GM18909 (cell line): ENCODE measurements around the gene CRTC2.
"Not testable (repeated sequence)": the region's sequence is repeated elsewhere in the genome, so short reads cannot be mapped to it uniquely, and the experiment has no call there.

Source experiments
- ATAC-seq: cut with Tn5 transposase; IDR thresholded peaks from one replicate; pipeline ENCODE4 v1.9.1; 2021; ENCODE audit warnings: mild to moderate bottlenecking; ENCODE audit not compliant: unreplicated experiment, poor library complexity

CRTC2 gene

GRCh38 chr1:153906396-153906795 is 52.0 kb downstream of the CRTC2 start:
- ATAC-seq = no peak

GRCh38 chr1:153905908-153906307 is 52.5 kb downstream of the CRTC2 start:
- ATAC-seq = not testable (repeated sequence)

- ATAC-seq = no peak
Measured at GRCh38 chr1:153903841-153904455, 54.5 kb downstream of the CRTC2 start.

GRCh38 chr1:153899509-153899908 is 58.9 kb downstream of the CRTC2 start:
- ATAC-seq = no peak
